Activated T-helper 1 cell treated with anti-CD3 and anti-CD28 coated beads, Interleukin-2, amount 50 U/mL, for 16 hours (primary cell): Measurements from ENCODE around the gene HS6ST1.

ENCODE experiments used
- DNase-seq, 2 donors: peaks; one replicate each; pipeline ENCODE4 v3.0.0-alpha.2; 2020; ENCODE audit warnings: low read depth in 1 of 2, low spot score in 1 of 2

Gene HS6ST1

DNA sequence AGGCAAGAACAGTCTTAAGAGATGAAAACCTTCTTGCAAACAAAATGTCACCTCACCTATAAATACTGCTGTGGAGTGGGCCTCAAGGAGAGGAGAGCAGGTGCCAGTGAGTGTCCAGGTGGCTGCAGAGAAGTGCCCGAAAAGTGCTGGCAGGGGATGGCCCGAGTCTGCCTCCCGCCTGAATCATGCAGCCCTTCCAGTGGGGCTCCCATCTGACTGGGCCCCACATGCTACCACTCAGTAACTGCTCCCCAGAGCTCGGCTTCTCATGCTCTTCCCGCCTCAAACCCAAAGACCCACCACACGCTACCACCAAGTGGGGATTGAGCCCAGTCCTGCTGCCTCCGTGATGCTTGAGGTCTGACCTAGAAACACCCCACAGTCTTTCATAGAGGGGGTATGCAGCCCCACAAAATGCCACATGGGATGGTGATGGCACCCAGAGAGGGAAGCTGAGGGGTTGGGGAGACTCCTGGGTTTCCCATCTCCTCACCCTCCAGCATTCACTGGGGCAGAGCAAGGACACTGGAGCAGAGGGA lies 7.4 kb downstream of the HS6ST1 start:
- DNase-seq = no peak

DNA sequence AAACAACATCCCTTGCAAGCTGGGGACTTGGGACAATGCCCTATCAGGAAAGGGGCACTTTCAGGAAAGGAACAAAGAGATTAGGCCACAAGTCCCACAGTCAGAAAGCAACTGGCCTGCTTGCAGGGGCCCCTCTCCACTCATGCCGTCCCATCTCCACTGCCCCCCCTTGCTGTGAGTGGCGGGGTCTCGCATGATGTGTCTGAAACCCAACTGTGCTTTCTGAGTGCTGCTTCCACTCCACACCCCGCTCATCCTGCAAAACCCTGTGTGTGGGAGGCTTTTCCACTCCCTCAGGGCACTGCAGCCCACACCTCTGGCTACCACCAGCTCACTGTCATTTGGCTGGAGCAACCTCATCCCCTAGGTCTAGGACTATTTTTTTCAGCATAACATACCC lies 7.9 kb downstream of the HS6ST1 start:
- DNase-seq = no peak

DNA sequence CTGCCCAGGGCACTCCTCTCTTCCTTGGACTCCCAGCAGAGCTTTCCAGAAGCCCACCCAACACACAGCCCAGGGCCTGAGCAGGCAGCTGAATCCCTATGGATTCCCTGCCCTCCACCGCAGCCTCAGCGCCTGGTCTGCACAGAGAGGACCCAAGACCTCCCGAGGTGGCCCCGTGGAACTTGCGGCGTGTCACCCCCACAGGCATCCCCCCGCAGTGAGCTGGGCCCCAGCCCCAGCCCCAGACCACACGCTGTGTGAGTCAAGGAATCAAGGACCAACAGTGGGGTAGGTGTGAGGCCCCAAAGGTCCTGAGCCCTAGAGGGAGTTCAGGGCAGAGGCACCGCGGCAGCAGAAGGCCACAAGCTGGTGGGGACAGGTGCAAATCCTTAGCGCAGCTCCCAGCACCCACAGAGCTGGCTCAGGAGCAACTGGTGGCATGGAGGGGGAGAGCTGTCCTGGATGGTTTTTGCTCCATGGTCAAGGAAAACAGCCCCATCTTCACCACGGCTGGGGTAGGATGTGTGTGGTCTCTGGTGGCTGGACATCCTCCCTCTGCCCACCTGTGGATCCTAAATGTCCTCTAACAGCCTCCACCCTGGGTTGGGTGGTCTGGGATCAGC lies 8.5 kb downstream of the HS6ST1 start:
- peak in 1 of 2 donors; percentile 2 for DNase-seq

DNA sequence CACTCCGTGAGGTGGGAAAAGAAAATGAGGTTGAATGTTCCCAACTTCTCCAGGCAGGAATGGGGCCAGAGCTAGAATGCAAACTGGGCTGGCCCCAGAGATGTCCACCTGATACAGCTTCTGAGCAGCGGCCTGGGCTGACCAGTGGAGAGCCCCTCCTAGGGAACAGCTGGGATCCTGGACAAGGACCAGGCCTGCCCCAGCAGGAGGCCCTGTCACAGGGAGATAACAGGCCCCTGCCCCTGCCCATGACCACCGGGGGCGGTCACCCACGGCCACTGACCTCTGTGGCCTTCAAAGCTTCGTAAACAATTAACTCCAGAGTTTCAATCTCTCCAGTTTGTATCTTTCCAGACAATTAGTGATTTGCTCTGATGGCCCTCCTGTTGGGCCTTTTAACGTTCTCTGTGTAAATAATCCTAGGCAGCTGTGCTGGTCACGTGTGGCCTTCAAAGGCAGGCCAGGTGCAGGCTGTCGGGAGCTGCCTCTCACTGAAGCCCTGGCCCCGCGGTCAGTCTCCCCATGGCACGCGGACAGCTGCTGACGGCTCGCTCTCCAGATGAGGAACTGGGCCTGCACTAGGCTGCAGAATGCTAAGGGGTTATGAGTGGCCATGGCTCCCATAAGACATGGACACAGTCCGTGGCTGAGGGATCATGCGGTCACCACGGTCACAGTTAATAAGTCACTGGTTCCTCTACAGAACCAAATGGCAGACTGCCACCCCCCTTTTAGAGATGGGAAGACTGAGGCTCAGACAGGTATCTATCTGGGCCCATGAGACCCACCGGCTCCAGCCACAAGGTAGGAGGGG lies 9.2 kb downstream of the HS6ST1 start:
- DNase-seq = no peak

DNA sequence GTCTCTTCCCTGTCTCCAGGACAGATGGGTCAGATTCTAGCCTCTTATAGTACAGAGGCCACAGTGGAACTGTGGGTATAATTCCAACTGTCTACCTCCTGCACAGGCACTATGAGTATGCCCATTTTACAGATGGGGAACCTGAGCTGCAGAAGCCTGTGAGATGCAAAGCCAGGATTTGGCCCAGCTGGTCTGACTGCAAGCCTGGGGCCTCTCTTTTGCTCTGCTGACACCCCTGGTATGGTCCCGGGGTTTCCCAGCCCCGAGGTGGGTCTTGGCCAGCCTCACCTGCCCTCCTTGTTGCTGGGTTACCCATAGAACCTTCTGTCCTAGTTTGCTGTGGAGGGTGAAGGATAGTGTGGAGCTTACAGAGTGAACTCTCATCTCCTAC lies 9.8 kb downstream of the HS6ST1 start:
- no peak for DNase-seq

DNA sequence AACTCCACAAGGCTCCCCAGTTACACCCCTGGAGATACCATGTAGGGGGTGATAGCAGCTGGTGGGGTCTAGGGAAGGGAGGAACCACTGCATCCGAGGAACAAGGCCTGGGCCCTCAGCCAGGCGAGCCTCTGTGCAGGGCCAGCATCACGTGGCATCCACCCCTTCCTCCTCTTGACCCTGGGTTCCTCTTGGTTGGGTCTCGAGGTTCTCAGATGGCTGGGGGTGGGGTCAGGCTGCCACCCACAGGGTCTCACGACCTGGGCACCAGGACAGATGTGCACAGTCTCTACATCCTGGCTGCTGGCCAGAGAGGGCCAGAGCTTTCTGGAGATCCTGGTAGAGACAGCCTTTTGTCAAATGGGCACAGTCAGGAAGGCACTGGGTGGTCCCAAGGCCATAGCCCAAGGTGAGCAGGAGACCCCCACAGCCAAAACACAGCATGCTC lies 10.4 kb downstream of the HS6ST1 start:
- no peak for DNase-seq

DNA sequence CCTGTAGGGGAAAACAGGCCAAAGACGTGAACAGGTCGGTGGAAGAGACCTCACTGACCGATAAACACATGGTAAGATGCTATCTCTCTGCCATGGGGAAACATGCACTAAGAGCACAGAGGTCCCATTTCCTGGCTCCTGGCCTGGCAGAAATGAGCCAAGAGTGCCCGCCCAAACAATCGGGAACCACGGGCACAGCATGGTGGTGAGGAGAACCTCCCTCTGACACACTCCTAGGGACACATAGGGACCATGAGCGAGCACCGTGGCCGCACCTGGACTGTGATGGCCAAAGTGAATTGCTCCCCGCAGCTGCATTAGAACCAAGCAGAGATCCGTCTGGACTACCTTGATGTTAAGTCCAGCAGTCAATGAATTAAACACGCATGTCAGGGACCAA lies 11.1 kb downstream of the HS6ST1 start:
- no peak for DNase-seq

DNA sequence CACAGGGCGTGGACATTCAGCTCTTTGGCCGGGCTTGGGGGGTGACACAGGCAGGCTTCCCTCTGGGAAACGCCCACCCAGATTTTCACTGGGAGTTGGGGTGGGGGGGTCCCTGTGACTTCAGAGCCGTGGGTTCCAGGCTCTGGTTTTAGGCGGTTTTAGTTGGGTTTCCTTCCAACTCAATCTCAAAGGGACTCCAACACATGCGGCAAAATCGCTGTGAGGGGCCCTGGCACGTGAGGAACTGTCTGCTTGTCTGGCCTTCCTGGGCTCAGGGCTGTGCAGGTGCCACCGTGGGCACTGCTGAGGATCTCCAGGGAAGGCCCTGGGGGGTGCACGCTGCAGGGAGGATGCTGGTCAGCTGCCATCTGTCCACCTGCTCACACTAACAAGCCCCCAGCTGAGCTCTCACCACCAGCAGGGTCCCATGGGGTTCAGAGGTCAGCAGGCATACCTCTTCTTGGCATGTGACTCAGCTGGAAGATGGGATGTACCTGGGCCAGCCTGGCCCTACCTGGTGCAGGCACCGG lies 11.7 kb downstream of the HS6ST1 start:
- no peak for DNase-seq

DNA sequence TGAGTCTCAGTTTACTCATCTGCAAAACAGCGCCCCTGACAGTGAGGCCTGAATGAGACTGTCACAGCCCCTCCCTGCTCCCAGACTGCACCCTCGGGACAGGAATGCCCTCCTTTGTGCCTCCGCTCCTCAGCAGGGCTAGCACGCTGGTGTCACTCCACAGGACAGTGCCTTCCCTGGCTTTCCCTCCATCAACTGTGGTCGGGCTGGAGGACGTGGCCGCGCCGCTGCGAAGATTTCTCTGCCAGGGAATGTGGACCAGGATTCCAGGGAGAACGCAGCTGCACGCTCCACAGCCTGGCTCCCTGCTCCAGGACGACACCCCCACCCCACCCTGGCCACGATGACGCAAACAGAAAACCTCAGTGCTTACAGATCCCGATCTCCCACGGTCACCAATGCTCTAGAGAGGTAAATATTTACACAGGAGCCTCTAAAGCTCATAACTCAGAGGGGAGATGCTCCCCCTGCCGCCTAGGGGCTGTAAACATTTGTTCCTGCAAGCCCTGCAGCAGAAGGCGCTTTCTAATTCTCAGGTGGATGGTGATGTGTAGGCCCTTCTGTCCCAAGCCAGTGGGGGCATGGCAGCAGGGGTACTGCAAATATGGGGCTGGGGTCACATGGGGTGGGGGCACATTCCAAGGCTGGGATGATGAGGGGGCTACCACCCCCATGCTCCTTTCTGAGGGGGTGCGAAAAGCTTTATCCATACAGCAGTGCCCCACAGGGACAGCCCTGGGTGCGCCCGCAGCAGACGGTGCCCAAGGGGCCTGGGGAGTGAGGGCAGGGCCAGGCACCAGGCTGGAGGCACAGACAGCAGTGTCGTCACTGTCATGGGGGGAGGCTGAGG lies 12.4 kb downstream of the HS6ST1 start:
- DNase-seq = no peak

DNA sequence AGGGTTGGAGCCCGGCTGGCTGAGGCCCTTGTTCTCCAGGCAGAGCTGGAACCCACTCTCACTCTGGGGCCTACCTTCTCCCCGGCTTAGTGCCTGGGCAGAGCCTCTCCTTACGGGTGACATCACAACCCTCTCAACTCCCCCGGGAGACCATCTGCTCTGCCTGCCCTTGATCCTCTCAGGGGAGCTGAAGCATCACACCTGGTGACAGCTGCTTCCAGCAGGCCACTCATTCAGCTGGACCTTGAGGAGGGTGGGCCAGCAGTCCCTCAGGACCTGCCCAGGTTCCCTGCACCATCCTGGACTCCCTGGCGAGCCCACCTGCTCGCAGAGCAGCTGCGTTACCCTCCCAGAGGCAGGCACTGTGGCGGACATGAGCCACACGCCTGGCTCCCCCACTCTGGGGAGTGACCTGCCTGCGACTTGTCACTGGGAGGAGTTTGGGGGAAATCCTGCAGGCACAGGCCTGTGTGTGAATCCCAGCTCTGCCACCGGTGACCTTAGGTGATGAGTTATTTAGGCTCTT lies 13.1 kb downstream of the HS6ST1 start:
- DNase-seq = no peak

DNA sequence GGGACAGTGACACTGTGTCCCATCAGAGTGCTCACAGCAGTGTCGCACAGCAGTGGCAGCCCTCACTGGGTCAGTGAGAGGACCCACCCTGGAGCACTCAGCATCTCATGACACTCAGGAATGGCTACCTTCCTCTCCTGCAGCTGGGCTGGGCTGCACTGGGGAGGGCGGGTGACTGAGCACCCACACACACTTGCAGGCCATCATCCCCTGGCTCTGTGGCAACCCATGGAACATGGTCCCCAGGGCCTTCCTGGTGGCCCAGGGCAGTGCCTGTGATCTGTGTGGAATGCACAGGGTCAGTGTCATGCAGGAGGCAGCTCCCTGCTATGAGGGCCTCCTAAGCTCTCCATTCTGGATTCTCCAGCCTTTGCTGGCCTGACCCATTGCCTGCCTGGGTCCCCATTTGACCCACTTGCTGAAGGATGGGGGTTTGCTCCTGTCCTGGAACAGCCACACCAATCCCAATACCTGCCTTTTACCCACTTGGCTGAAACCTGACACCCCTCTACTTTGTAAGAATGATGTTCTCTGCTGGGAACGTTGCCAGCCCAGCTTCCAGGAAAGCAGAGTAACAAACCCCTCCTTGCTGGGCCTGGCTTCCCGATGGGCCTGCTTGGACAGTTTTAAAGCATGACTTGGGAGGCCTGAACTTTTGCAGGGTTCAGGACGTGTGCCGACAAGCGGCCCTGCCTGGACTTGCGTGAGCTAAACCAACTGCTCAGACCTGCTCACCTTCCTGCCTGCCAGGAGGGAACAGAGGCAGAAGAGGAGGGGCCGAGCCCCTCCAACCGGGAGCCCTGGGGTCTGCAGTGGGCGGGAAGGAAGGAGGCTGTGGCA lies 13.7 kb downstream of the HS6ST1 start:
- no peak for DNase-seq

DNA sequence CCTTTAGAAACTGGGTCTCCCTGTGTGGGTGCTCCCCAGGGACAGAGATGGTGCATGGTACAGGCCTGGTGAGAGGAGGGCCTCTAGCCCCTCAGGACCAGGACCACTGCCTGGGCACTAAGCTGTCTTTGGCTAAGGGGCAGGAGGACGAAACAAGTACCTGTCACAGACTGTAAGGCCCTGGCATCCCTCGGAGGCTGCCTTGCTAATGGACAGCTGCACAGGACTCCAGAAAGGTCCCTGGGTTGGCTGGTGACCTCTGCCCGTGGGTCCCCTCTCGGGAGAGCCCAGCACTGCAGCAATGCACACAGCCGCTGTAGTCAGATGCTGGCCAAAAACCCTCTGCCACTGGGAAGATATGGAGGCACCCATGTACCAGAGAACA lies 14.3 kb downstream of the HS6ST1 start:
- no peak for DNase-seq

DNA sequence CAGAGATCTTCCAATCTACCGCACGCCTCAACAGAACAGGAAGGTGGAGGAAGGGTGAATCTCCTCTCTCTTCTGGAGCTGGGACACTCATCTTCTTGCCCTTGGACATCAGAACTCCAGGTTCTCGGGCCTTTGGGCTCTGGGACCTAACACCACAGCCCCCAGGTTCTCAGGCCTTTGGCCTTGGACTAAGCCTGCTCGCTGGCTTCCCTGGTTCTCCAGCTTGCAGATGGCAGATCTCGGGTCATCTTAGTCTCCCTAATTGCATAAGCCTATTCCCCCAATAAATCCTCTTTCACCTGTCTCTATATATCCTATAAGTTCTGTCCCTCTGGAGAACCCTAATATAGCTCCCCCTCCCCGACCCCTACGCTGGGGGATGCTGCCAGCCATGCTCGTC lies 14.8 kb downstream of the HS6ST1 start:
- DNase-seq = no peak

DNA sequence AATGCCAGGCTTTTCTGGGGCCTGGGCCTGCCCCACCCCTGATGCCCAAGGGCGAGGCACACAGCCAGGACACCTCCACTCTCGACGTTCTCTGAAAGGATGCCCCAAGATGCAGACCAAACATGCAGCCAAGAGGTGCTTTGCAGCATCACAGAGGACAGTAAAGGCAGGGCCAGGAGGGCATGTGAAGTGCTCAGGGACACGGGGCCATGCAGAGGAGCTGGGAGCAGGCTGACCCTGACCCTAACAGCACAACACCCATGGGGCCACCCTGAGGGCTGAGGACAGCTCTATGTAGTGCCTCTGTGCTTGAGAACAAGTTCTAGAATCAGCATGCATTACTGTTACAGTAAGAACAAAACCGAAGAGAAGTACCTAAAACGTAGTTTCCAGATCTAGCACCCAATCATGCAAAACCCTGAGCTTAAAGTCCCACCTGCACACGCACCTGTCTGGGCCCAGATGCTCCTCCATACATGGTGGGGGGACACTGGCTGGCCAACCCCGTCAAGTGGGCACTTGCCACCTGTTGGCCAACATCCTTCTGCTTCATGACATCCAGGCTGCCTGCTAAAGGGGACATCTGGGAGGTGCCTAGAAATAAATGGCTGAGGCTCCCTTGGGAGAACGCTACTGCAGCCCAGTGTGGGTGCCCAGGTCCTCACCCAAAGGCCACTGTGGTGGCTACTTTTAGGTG lies 15.4 kb downstream of the HS6ST1 start:
- DNase-seq = no peak

DNA sequence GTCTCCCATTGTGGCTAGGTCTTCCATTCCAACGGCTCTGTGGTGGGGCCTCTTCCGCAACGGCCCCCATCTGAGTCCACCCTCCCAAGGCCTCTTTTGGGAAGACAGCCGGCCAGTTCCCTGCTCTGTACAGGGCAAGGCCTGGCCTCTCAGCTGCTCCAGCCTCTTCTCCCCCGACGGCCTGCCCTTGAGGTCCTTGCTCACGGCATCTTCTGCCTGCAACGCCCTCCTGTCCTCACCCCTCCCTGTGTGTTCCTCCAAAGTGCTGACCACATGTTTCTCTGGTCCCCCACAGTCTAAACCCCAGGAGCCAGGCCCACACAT lies 16.0 kb downstream of the HS6ST1 start:
- no peak for DNase-seq

DNA sequence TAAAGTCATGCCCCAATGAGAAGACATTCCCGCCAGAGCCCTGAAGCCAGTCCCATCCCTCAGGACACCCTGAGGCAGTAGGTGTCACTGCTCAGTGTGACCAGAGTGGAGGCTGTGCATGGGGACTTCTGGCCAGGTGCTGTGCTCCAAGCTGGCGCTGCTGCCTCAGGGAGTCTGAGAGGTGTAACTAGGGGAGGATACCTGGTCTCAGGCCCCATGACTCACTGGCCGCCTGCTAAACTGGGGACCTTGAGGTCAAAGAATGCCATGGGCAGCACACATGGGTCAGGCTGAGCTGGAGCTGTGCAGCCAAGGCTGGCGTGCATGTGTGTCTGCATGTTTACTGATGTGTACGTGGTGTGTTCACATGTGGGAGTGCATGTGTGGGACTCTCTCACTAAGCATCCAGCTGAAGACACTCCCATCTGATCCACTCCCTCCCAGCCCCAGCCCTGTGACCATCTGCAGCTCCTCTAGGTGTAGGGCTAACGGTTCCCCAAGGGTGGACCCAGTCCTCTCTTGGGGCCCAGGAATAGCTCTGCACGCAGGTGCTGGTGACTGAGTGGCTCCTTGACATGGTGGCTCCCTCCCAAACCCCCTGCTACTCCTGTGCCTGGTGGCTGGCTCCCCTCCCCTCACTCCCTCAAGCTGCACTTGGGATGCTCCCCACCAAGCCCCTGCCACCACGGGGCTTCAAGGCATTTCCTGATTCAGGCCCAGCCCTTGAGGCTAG lies 16.5 kb downstream of the HS6ST1 start:
- DNase-seq = no peak

DNA sequence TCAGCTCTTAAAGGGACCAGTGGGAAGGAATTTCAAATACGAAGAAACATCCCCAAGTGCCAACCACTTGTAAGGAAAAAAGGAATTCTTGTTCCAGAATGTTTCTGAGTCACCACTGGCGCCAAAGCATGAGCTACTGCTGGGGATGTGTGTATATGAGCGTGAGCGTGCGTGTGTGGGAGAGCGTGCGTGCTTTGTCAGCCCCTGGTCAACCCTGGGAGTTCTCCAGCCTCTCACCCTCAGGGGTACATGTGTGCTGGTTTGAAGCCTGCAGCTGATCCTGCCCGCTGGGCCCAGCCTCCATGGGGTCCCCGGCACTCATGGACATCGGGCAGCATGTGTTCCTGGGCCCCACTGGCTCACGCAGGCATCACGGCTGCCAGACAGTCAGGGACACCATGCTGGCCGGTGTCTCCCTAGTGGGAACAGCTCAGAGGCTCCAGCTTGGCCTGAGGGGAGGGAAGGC lies 17.1 kb downstream of the HS6ST1 start:
- DNase-seq = no peak

DNA sequence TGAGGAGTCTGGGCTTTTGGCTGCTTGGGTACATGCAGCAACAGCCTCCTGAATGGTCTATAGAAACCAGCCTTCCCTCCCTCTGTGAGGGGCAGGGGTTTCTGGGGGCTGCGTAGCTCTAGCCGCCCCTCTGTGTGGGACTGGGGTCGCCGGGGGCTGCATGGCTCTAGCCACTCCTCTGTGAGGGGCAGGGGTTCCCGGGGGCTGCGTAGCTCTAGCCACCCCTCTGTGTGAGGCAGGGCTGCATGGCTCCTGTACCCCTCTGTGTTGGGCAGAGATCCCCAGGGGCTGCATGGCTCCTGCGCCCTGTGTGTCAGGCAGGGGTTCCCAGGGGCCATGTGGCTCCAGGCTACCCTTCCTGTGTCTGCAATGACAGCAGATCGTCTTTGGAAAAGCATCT lies 17.6 kb downstream of the HS6ST1 start:
- no peak for DNase-seq
